ENCODE measurements around the gene ECSCR. TPM values are rescaled to one million over a fixed set of nuclear protein-coding genes. Genes with fewer than 3 reads are reported as not detected.

ECSCR gene
- total RNA-seq, 1 donor from 2014 or later: 565 TPM

DNA sequence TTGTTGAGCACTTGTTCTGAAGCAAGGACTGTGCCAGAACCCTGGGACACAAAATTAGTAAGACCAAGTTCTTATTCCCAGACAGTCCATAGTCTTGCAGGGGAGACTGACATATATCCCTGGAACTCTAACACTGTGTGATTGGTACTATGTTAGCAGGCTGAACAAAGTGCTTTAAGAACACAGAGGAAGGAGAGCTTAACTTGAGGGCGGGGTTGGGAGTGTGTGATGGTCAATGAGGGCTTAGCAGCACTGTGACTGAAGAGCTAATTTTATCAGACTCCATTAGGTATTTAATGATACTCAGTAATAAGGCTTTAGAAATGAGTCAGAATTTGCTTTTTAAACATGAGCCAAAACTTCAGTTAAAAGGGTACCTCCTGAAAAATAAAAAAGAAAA is 43.8 kb downstream of the ECSCR start:
- TF ChIP-seq, protein P1, sequence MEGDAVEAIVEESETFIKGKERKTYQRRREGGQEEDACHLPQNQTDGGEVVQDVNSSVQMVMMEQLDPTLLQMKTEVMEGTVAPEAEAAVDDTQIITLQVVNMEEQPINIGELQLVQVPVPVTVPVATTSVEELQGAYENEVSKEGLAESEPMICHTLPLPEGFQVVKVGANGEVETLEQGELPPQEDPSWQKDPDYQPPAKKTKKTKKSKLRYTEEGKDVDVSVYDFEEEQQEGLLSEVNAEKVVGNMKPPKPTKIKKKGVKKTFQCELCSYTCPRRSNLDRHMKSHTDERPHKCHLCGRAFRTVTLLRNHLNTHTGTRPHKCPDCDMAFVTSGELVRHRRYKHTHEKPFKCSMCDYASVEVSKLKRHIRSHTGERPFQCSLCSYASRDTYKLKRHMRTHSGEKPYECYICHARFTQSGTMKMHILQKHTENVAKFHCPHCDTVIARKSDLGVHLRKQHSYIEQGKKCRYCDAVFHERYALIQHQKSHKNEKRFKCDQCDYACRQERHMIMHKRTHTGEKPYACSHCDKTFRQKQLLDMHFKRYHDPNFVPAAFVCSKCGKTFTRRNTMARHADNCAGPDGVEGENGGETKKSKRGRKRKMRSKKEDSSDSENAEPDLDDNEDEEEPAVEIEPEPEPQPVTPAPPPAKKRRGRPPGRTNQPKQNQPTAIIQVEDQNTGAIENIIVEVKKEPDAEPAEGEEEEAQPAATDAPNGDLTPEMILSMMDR (IDR thresholded peaks at IDR 0.05; ENCODE audit: unreplicated experiment): no peak
- H3K4me1 Mint-ChIP-seq (ENCODE audit: unreplicated experiment): peaks cover 32% of the 10 kb centered on the region
- H3K9me3 Mint-ChIP-seq (ENCODE audit: unreplicated experiment): no peaks in the 10 kb centered on the region
- H3K27ac Mint-ChIP-seq (ENCODE audit: unreplicated experiment): peak overlapping the region; percentile 25
- peak overlapping the region; percentile 19 for H3K4me3 Mint-ChIP-seq (ENCODE audit: unreplicated experiment)
- peaks cover 34% of the 10 kb centered on the region for H3K36me3 Mint-ChIP-seq (ENCODE audit: low read depth, unreplicated experiment)
- H3K27me3 Mint-ChIP-seq (ENCODE audit: unreplicated experiment): no peaks in the 10 kb centered on the region
- DNase-seq (ENCODE audit: low spot score): no peak

DNA sequence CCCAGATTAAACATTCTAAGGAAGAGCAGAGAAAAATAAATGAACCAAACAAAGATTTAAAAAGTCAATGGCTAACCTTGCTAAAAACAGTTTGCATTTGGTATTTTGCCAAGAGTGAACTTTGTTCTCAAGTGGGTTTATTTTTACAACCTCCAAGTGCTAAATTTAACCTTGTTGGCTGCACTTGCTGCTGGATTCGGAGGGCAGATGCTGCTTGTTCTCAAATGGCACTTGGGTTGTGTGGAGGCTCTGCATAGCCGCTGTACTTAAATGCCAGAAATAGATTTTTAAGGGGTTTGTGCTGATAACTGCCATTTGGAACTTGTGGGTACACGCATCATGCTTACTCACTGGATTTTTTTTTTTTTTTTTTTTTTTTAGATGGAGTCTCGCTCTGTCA is 45.3 kb downstream of the ECSCR start:
- Mint-ChIP-seq H3K27ac (ENCODE audit: unreplicated experiment) (no peak overlapping the region), H3K9me3 (ENCODE audit: unreplicated experiment) (no peaks in the 10 kb centered on the region), H3K36me3 (ENCODE audit: low read depth, unreplicated experiment) (peaks cover 43% of the 10 kb centered on the region), H3K4me3 (ENCODE audit: unreplicated experiment) (no peak overlapping the region), H3K27me3 (ENCODE audit: unreplicated experiment) (no peaks in the 10 kb centered on the region), H3K4me1 (ENCODE audit: unreplicated experiment) (peaks cover 22% of the 10 kb centered on the region)
- no peak for DNase-seq (ENCODE audit: low spot score)
- TF ChIP-seq, protein P1 (IDR thresholded peaks at IDR 0.05; ENCODE audit: unreplicated experiment): no peak

DNA sequence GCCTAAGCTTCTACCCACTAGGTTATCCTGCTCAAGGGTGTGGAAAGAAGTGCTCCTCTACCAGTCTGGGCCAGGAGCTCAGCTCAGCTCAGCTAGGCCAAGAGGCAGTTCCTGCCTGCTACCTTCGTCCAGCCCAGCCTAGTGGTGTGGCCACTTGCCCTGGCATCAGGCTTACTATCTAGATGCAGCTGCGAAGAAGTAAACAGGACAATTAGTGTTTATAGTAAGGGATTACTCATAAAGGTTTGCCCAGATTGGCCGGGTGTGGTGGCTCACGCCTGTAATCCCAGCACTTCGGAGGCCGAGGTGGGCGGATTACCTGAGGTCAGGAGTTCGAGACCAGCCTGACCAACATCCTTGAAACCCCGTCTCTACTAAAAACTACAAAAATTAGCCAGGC is 45.9 kb downstream of the ECSCR start:
- Mint-ChIP-seq H3K27ac (ENCODE audit: unreplicated experiment) (no peak overlapping the region), H3K4me1 (ENCODE audit: unreplicated experiment) (peaks cover 19% of the 10 kb centered on the region), H3K4me3 (ENCODE audit: unreplicated experiment) (no peak overlapping the region), H3K36me3 (ENCODE audit: low read depth, unreplicated experiment) (peaks cover 48% of the 10 kb centered on the region), H3K27me3 (ENCODE audit: unreplicated experiment) (no peaks in the 10 kb centered on the region), H3K9me3 (ENCODE audit: unreplicated experiment) (no peaks in the 10 kb centered on the region)
- no peak for DNase-seq (ENCODE audit: low spot score)
- TF ChIP-seq, protein P1 (IDR thresholded peaks at IDR 0.05; ENCODE audit: unreplicated experiment): no peak

DNA sequence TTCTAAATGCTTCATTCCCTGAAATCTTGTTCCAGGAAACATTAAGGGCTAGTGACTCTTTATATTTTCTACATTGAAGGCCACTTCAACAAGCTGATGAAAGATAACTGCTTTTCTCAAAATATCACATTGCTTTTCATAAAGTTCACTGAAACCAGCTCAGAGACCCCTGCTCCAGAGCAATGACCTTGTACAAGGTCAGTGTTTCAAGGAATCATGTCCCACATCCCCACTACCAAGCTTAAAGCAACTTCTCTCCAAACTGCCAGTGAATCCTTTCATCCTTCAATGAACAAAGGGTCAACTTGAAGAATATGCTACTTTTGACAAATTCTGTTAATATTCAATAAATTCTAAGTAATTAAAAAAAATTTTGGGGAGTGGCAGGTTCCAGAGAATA is 46.7 kb downstream of the ECSCR start:
- H3K27me3 Mint-ChIP-seq (ENCODE audit: unreplicated experiment): no peaks in the 10 kb centered on the region
- no peak overlapping the region for H3K27ac Mint-ChIP-seq (ENCODE audit: unreplicated experiment)
- DNase-seq (ENCODE audit: low spot score): no peak
- peaks cover 54% of the 10 kb centered on the region for H3K36me3 Mint-ChIP-seq (ENCODE audit: low read depth, unreplicated experiment)
- H3K9me3 Mint-ChIP-seq (ENCODE audit: unreplicated experiment): no peaks in the 10 kb centered on the region
- H3K4me3 Mint-ChIP-seq (ENCODE audit: unreplicated experiment): no peak overlapping the region
- peaks cover 19% of the 10 kb centered on the region for H3K4me1 Mint-ChIP-seq (ENCODE audit: unreplicated experiment)
- TF ChIP-seq, protein P1 (IDR thresholded peaks at IDR 0.05; ENCODE audit: unreplicated experiment): no peak

DNA sequence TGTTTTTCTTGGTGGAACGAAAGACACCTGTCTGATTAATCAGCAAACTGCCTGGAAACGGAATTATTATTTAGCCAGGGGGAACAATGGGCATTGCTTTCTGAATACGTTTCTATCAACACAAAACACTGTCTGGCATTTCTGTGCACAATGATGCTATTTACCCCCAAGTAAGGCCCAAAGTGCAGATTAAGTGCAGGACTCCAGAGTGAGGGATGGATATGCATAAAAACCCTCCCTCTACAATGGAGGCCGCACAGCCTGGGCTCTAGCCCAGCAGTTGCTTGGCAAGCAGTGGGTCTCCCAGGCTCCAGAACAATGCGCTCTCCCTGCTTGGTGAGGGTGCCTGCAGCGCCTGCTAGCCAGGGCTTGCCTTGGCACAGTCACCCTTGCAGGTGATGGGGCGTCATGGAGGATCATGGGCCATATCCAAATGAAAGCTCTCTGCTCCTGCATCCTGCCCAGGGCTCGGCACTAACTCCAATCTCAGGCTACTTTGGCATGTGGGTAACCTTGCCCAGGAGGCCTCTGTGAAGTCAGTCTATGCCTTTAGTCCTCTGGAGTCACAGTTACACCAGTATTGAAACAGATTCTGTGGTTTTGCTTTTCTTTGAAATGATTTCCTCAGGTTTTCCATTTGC is 47.2 kb downstream of the ECSCR start:
- Mint-ChIP-seq H3K9me3 (ENCODE audit: unreplicated experiment) (no peaks in the 10 kb centered on the region), H3K27ac (ENCODE audit: unreplicated experiment) (no peak overlapping the region), H3K4me3 (ENCODE audit: unreplicated experiment) (no peak overlapping the region), H3K27me3 (ENCODE audit: unreplicated experiment) (no peaks in the 10 kb centered on the region), H3K36me3 (ENCODE audit: low read depth, unreplicated experiment) (peaks cover 53% of the 10 kb centered on the region), H3K4me1 (ENCODE audit: unreplicated experiment) (peaks cover 18% of the 10 kb centered on the region)
- TF ChIP-seq, protein P1 (IDR thresholded peaks at IDR 0.05; ENCODE audit: unreplicated experiment): no peak
- no peak for DNase-seq (ENCODE audit: low spot score)

Measured in endothelial cell (in vitro differentiated cells).